HCT116 (cell line): ENCODE data around the gene FGF14. TPM values are rescaled to one million over a fixed set of nuclear protein-coding genes. Genes with fewer than 3 reads are reported as not detected.

Experiments used
- ATAC-seq: fragments of 200-7000 bp; cut with Tn5 transposase; 2 replicates; pipeline ENCODE4 v1.9.1; 2020; ENCODE audit warnings: mild to moderate bottlenecking, moderate library complexity
- BruUV-seq: library from RNA; stranded (reverse); fragments of 400-500 nt; replicated peaks from 2 replicates; lab custom pipeline; 2021; lab: Mats Ljungman, UMichigan
- CTCF ChIA-PET: fragments of 300-600 bp; sonication (Branson Sonifier 250); formaldehyde crosslinking; loops from one replicate; lab custom pipeline; 2021; ENCODE audit warnings: antibody characterized with exemption; lab: Charles Lee
- POLR2A ChIA-PET: fragments of 300-600, 350-600 bp; sonication (Branson Sonifier 250); formaldehyde crosslinking; loops from one replicate; lab custom pipeline; 2021; ENCODE audit warnings: antibody characterized with exemption; lab: Charles Lee
- RAD21 ChIA-PET, 2 experiments: fragments of 300-600 bp; sonication (Branson Sonifier 250); formaldehyde crosslinking; loops; one replicate each; lab custom pipeline; 2023; ENCODE audit warnings: low total read pairs in 2 of 2; ENCODE audit not compliant: uncharacterized antibody in 2 of 2, unreplicated experiment in 2 of 2, low non-redundant PET in 1 of 2; lab: Charles Lee
- DNase-seq: peaks from one replicate; pipeline ENCODE4 v3.0.0-alpha.2; 2010; ENCODE audit warnings: low read depth, low spot score
- H2AFZ ChIP-seq: fragments of 200-600 bp; shearing (Covaris generic), sonication (generic); 2 replicates; pipeline ENCODE4 v1.6.1; 2017; ENCODE audit warnings: low read depth, mixed run types, mixed read lengths, antibody characterized with exemption, low read length; ENCODE audit not compliant: poor library complexity, severe bottlenecking
- H3K27ac ChIP-seq: 2 replicates; pipeline ENCODE4 v1.5.1; 2012; ENCODE audit warnings: low read depth, low read length
- H3K27me3 ChIP-seq: fragments of 200-600 bp; sonication (generic); 2 replicates; pipeline ENCODE4 v1.6.1; 2016; ENCODE audit warnings: mixed run types, low read length, mixed read lengths; ENCODE audit not compliant: insufficient read depth
- H3K36me3 ChIP-seq, 2 experiments: fragments of 200-500 bp in 1 of 2; fragments of 200-600 bp in 1 of 2; sonication (Bioruptor generic) in 1 of 2; sonication (generic) in 1 of 2; 2 replicates each; pipeline versions ENCODE4 v1.5.1 to v1.6.1; 2014 to 2016; ENCODE audit warnings: low read length in 2 of 2, inconsistent platforms in 1 of 2, mixed read lengths in 1 of 2, mixed run types in 1 of 2; ENCODE audit not compliant: insufficient read depth in 2 of 2, control insufficient read depth in 1 of 2
- H3K4me1 ChIP-seq, 2 experiments: fragments of 200-600 bp in 1 of 2; sonication (generic) in 1 of 2; 2 replicates each; pipeline versions ENCODE4 v1.5.1 to v1.6.1; 2012 to 2017; ENCODE audit warnings: low read length in 2 of 2, inconsistent platforms in 1 of 2, mild to moderate bottlenecking in 1 of 2, mixed read lengths in 1 of 2, mixed run types in 1 of 2, moderate library complexity in 1 of 2; ENCODE audit not compliant: insufficient read depth in 2 of 2, control insufficient read depth in 1 of 2
- H3K4me2 ChIP-seq: fragments of 200-600 bp; sonication (generic); 2 replicates; pipeline ENCODE4 v1.6.1; 2017; ENCODE audit warnings: mixed run types, low read length, mixed read lengths
- H3K4me3 ChIP-seq, 2 experiments: fragments of 200-600 bp in 1 of 2; sonication (generic) in 1 of 2; replicated peaks in 1 of 2; 2 replicates each; pipeline ENCODE4 v1.5.1; 2011 to 2016; ENCODE audit warnings: low read length in 2 of 2, control low read depth in 1 of 2, low read depth in 1 of 2, mild to moderate bottlenecking in 1 of 2, mixed read lengths in 1 of 2, mixed run types in 1 of 2
- H3K79me2 ChIP-seq: fragments of 200-600 bp; sonication (generic); 2 replicates; pipeline ENCODE4 v1.6.1; 2017; ENCODE audit warnings: mild to moderate bottlenecking, mixed run types, low read length, moderate library complexity, mixed read lengths; ENCODE audit not compliant: insufficient read depth
- H3K9ac ChIP-seq: fragments of 200-600 bp; sonication (generic); 2 replicates; pipeline ENCODE4 v1.6.1; 2016; ENCODE audit warnings: low read length, mixed read lengths
- H3K9me2 ChIP-seq: fragments of 200-600 bp; sonication (generic), shearing (Covaris generic); 2 replicates; pipeline ENCODE4 v1.6.1; 2017; ENCODE audit warnings: mixed run types, mild to moderate bottlenecking, moderate library complexity; ENCODE audit not compliant: insufficient read depth
- H3K9me3 ChIP-seq, 2 experiments: fragments of 200-500 bp in 1 of 2; fragments of 200-600 bp in 1 of 2; sonication (Bioruptor generic) in 1 of 2; sonication (generic) in 1 of 2; 2 replicates each; pipeline ENCODE4 v1.6.1; 2014 to 2017; ENCODE audit warnings: low read length in 2 of 2, mixed read lengths in 2 of 2, inconsistent platforms in 1 of 2, low read depth in 1 of 2, mild to moderate bottlenecking in 1 of 2, mixed run types in 1 of 2, moderate library complexity in 1 of 2; ENCODE audit not compliant: control insufficient read depth in 1 of 2, insufficient read depth in 1 of 2
- H4K20me1 ChIP-seq: fragments of 200-600 bp; sonication (generic), shearing (Covaris generic); 2 replicates; pipeline ENCODE4 v1.6.1; 2017; ENCODE audit warnings: mixed run types, mild to moderate bottlenecking, moderate library complexity; ENCODE audit not compliant: insufficient read depth
- CTCF ChIP-seq, 3 experiments: fragments of 200-600 bp in 1 of 3; sonication (generic) in 1 of 3; IDR thresholded peaks in 2 of 3; conservative IDR thresholded peaks in 1 of 3; 2 replicates each; pipeline ENCODE4 v1.5.1; 2012 to 2017; ENCODE audit warnings: low read depth in 2 of 3, low read length in 2 of 3, antibody characterized with exemption in 1 of 3, borderline replicate concordance in 1 of 3, control low read depth in 1 of 3, mild to moderate bottlenecking in 1 of 3, mixed read lengths in 1 of 3, mixed run types in 1 of 3, moderate library complexity in 1 of 3; ENCODE audit not compliant: insufficient read depth in 1 of 3
- ELF1 ChIP-seq: IDR thresholded peaks from 2 replicates; pipeline ENCODE4 v1.6.1; 2012; ENCODE audit warnings: low read depth, borderline replicate concordance
- EZH2 ChIP-seq: fragments of 200-600 bp; sonication (generic); IDR thresholded peaks from 2 replicates; pipeline ENCODE4 v1.6.1; 2017; ENCODE audit warnings: antibody characterized with exemption, mixed run types
- FOSL1 ChIP-seq: IDR thresholded peaks from 2 replicates; pipeline ENCODE4 v1.6.1; 2012; ENCODE audit warnings: low read depth
- JUND ChIP-seq: IDR thresholded peaks from 2 replicates; pipeline ENCODE4 v1.6.1; 2012
- POLR2A ChIP-seq: IDR thresholded peaks from 2 replicates; pipeline ENCODE4 v1.7.0; 2011; ENCODE audit warnings: borderline replicate concordance; ENCODE audit not compliant: insufficient read depth, insufficient read length; ENCODE audit errors: extremely low read depth
- POLR2AphosphoS5 ChIP-seq: IDR thresholded peaks from 2 replicates; pipeline ENCODE4 v1.6.1; 2011; ENCODE audit warnings: mild to moderate bottlenecking, low read depth, low read length, moderate library complexity
- RAD21 ChIP-seq: IDR thresholded peaks from 2 replicates; pipeline ENCODE4 v1.6.1; 2012; ENCODE audit warnings: low read depth, mild to moderate bottlenecking
- SP1 ChIP-seq: IDR thresholded peaks from 2 replicates; pipeline ENCODE4 v1.6.1; 2012; ENCODE audit warnings: low read depth
- SRF ChIP-seq: IDR thresholded peaks from 2 replicates; pipeline ENCODE4 v1.6.1; 2012; ENCODE audit warnings: low read depth
- TCF7L2 ChIP-seq: IDR thresholded peaks from 2 replicates; pipeline ENCODE4 v1.7.0; 2011; ENCODE audit warnings: borderline replicate concordance, inconsistent platforms; ENCODE audit not compliant: insufficient read depth, insufficient read length; ENCODE audit errors: extremely low read depth
- ZBTB33 ChIP-seq: IDR thresholded peaks from 2 replicates; pipeline ENCODE4 v1.6.1; 2011; ENCODE audit warnings: mild to moderate bottlenecking, low read length, moderate library complexity; ENCODE audit not compliant: insufficient replicate concordance; ENCODE audit errors: extremely low read depth
- ZNF274 ChIP-seq: fragments of 200-500 bp; sonication (Bioruptor generic); IDR thresholded peaks from 2 replicates; pipeline ENCODE4 v1.6.1; 2014; ENCODE audit warnings: mild to moderate bottlenecking, low read depth, low read length, inconsistent platforms
- intact Hi-C: fragments of 100-400 bp; cut with micrococcal nuclease; formaldehyde crosslinking; loops from 2 replicates; pipeline ENCODE4 v1.10.0; 2022
- total RNA-seq: library from RNA; stranded (reverse); gene quantifications from one replicate; pipeline ENCODE4 v1.2.1, GENCODE V29; 2021; ENCODE audit not compliant: unreplicated experiment
- TF ChIP-seq, protein P1 (sequence below): IDR thresholded peaks from 2 replicates; pipeline ENCODE4 v1.6.1; 2012

FGF14 gene
- total RNA-seq, 1 experiment from 2014 or later = not detected

- Histone ChIP-seq H3K27me3 (no peaks in the 10 kb centered on the region), H3K9me2 (no peaks in the 10 kb centered on the region), H4K20me1 (no peaks in the 10 kb centered on the region), H3K4me3 (no peak overlapping the region), H2AFZ (no peak overlapping the region), H3K36me3 (no peaks in the 10 kb centered on the region), H3K79me2 (no peaks in the 10 kb centered on the region), H3K27ac (no peak overlapping the region), H3K4me1 (no peaks in the 10 kb centered on the region), H3K9me3 (peaks cover 0 to 9% of the 10 kb centered on the region in 2 experiments; a peak in 1 of 4 replicates), H3K9ac (no peak overlapping the region), H3K4me2 (no peak overlapping the region)
- intact Hi-C loops = no loop called here
- no TSS peak for BruUV-seq
- no peak for DNase-seq
- TF ChIP-seq FOSL1 (no peak), ZBTB33 (no peak), SP1 (no peak), POLR2AphosphoS5 (no peak), EZH2 (no peak), SRF (no peak), CTCF (IDR thresholded peaks at IDR 0.05 in 2 of 3, conservative IDR thresholded peaks at IDR 0.05 in 1 of 3; ENCODE audit: borderline replicate concordance in 1 of 3, insufficient read depth in 1 of 3, low read depth in 2 of 3, low read length in 2 of 3) (no peak), JUND (no peak), ZNF274 (no peak), RAD21 (no peak), TCF7L2 (no peak), POLR2A (no peak), ELF1 (no peak)
- TF ChIP-seq, protein P1, sequence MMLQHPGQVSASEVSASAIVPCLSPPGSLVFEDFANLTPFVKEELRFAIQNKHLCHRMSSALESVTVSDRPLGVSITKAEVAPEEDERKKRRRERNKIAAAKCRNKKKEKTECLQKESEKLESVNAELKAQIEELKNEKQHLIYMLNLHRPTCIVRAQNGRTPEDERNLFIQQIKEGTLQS = no peak
- CTCF ChIA-PET = no interaction called here
- RAD21 ChIA-PET = no interaction called here
- ATAC-seq = no peak
- POLR2A ChIA-PET = no interaction called here
Observed at GRCh38 chr13:101708115-101708514, 693.7 kb downstream of the FGF14 start.
